Activated CD8-positive, alpha-beta T cell treated with anti-CD3 and anti-CD28 coated beads for 36 hours (primary cell): ENCODE data around the gene DRAM2. TPM values are rescaled to one million over a fixed set of nuclear protein-coding genes. Genes with fewer than 3 reads are reported as not detected.

Source experiments
- ATAC-seq: fragments of 200-7000 bp; cut with Tn5 transposase; one replicate; pipeline ENCODE4 v1.10.0; 2021; ENCODE audit warnings: mild to moderate bottlenecking, moderate library complexity
- CTCF ChIA-PET: fragments of 350-600 bp; sonication (Branson Sonifier 250); formaldehyde crosslinking; loops from one replicate; lab custom pipeline; 2021; ENCODE audit warnings: antibody characterized with exemption; lab: Charles Lee
- POLR2A ChIA-PET: fragments of 350-600 bp; sonication (Branson Sonifier 250); formaldehyde crosslinking; loops from one replicate; lab custom pipeline; 2021; ENCODE audit warnings: antibody characterized with exemption; lab: Charles Lee
- DNase-seq: peaks from one replicate; pipeline ENCODE4 v3.0.0-alpha.2; 2020
- H3K27ac Mint-ChIP-seq: one replicate; pipeline ENCODE4 v1.8.0; 2021; ENCODE audit warnings: mild to moderate bottlenecking, mixed read lengths
- H3K27me3 Mint-ChIP-seq: one replicate; pipeline ENCODE4 v1.8.0; 2021; ENCODE audit warnings: mixed read lengths
- H3K36me3 Mint-ChIP-seq: one replicate; pipeline ENCODE4 v1.8.0; 2021; ENCODE audit warnings: low read depth, mixed read lengths
- H3K4me1 Mint-ChIP-seq: one replicate; pipeline ENCODE4 v1.8.0; 2021; ENCODE audit warnings: low read depth, mixed read lengths
- H3K4me3 Mint-ChIP-seq: one replicate; pipeline ENCODE4 v1.8.0; 2021; ENCODE audit warnings: mild to moderate bottlenecking, moderate library complexity, mixed read lengths
- H3K9me3 Mint-ChIP-seq: one replicate; pipeline ENCODE4 v1.8.0; 2021; ENCODE audit warnings: mixed read lengths
- CTCF ChIP-seq: fragments of 200-600 bp; IDR thresholded peaks from one replicate; pipeline ENCODE4 v1.8.0; 2022; ENCODE audit warnings: antibody characterized with exemption, mild to moderate bottlenecking
- intact Hi-C: fragments of 100-400 bp; cut with micrococcal nuclease; formaldehyde crosslinking; loops from one replicate; pipeline ENCODE4 v1.10.0; 2022
- total RNA-seq, 2 experiments: library from RNA; stranded (reverse); gene quantifications; one replicate each; pipeline ENCODE4 v1.2.3, GENCODE V29; 2021

Gene DRAM2
- total RNA-seq, 2 experiments from 2014 or later, result 27.5 to 37.2 TPM

- H3K27ac Mint-ChIP-seq, result no peak overlapping the region
- CTCF ChIA-PET, result interaction anchor here (1.2 to 1.3 kb wide), 2 partner anchors 11 to 101 kb away, joined by 3 read pairs; no protein-coding TSS in a partner anchor
- intact Hi-C loops, result no loop called here
- H3K9me3 Mint-ChIP-seq, result no peaks in the 10 kb centered on the region
- DNase-seq (no peak), ATAC-seq (no peak)
- POLR2A ChIA-PET, result no interaction called here
- peaks cover 57% of the 10 kb centered on the region for H3K36me3 Mint-ChIP-seq
- peaks cover 48% of the 10 kb centered on the region for H3K4me1 Mint-ChIP-seq
- H3K4me3 Mint-ChIP-seq, result no peak overlapping the region
- no peak for TF ChIP-seq CTCF
- no peaks in the 10 kb centered on the region for H3K27me3 Mint-ChIP-seq
These were observed 8.2 kb downstream of the DRAM2 start for GRCh38 chr1:111131693-111132092.

GRCh38 chr1:111129376-111129775 lies 10.5 kb downstream of the DRAM2 start:
- no peak for DNase-seq
- no peak for TF ChIP-seq CTCF
- no peak overlapping the region for H3K27ac Mint-ChIP-seq
- H3K27me3 Mint-ChIP-seq, result no peaks in the 10 kb centered on the region
- peaks cover 40% of the 10 kb centered on the region for H3K4me1 Mint-ChIP-seq
- H3K4me3 Mint-ChIP-seq, result no peak overlapping the region
- ChIA-PET CTCF (no interaction called here), POLR2A (no interaction called here)
- intact Hi-C loops, result no loop called here
- H3K9me3 Mint-ChIP-seq, result no peaks in the 10 kb centered on the region
- ATAC-seq, result no peak
- peaks cover 49% of the 10 kb centered on the region for H3K36me3 Mint-ChIP-seq

GRCh38 chr1:111127923-111128643 lies 11.8 kb downstream of the DRAM2 start:
- H3K27me3 Mint-ChIP-seq, result no peaks in the 10 kb centered on the region
- no peak for TF ChIP-seq CTCF
- ChIA-PET POLR2A (no interaction called here), CTCF (interaction anchor here (1.3 to 2.4 kb wide), 3 partner anchors 11 to 97 kb away, joined by 5 to 6 read pairs (median 5); no protein-coding TSS in a partner anchor)
- peaks cover 52% of the 10 kb centered on the region for H3K36me3 Mint-ChIP-seq
- peak; percentile 37 for DNase-seq
- peak overlapping the region; percentile 18 for H3K4me3 Mint-ChIP-seq
- peak; percentile 80 for ATAC-seq
- intact Hi-C loops, result no loop called here
- H3K27ac Mint-ChIP-seq, result peak overlapping the region; percentile 83
- peaks cover 37% of the 10 kb centered on the region for H3K4me1 Mint-ChIP-seq
- no peaks in the 10 kb centered on the region for H3K9me3 Mint-ChIP-seq

- POLR2A ChIA-PET, result no interaction called here
- H3K27ac Mint-ChIP-seq, result no peak overlapping the region
- no peak overlapping the region for H3K4me3 Mint-ChIP-seq
- peaks cover 32% of the 10 kb centered on the region for H3K4me1 Mint-ChIP-seq
- no peaks in the 10 kb centered on the region for H3K9me3 Mint-ChIP-seq
- intact Hi-C loops, result no loop called here
- no peak for TF ChIP-seq CTCF
- CTCF ChIA-PET, result interaction anchor here (2.1 to 2.4 kb wide), 2 partner anchors 15 to 96 kb away, joined by 5 to 6 read pairs; no protein-coding TSS in a partner anchor
- H3K27me3 Mint-ChIP-seq, result no peaks in the 10 kb centered on the region
- no peak for ATAC-seq
- H3K36me3 Mint-ChIP-seq, result peaks cover 51% of the 10 kb centered on the region
- no peak for DNase-seq
These were observed 13.5 kb downstream of the DRAM2 start for GRCh38 chr1:111126354-111126753.

- TF ChIP-seq CTCF, result no peak
- ChIA-PET CTCF (no interaction called here), POLR2A (no interaction called here)
- H3K27me3 Mint-ChIP-seq, result no peaks in the 10 kb centered on the region
- no peaks in the 10 kb centered on the region for H3K9me3 Mint-ChIP-seq
- ATAC-seq, result no peak
- no peak for DNase-seq
- no peak overlapping the region for H3K4me3 Mint-ChIP-seq
- H3K27ac Mint-ChIP-seq, result no peak overlapping the region
- intact Hi-C loops, result no loop called here
- peaks cover 19% of the 10 kb centered on the region for H3K36me3 Mint-ChIP-seq
- peaks cover 6% of the 10 kb centered on the region for H3K4me1 Mint-ChIP-seq
These were observed 23.4 kb downstream of the DRAM2 start for GRCh38 chr1:111116496-111116895.
